Stimulated activated CD8-positive, alpha-beta memory T cell treated with anti-CD3 and anti-CD28 coated beads, Interleukin-7, amount 100 ng/mL, for 1 hour (primary cell): ENCODE data around the gene RAD51AP2.
"Not testable (repeated sequence)": the region's sequence is repeated elsewhere in the genome, so short reads cannot be mapped to it uniquely, and the experiment has no call there.

Experiments
- DNase-seq, 2 donors: peaks; one replicate each; pipeline ENCODE4 v3.0.0-alpha.2; 2020; ENCODE audit warnings: low read depth in 2 of 2

The RAD51AP2 gene

GRCh38 chr2:17518212-17519154 is at the start of gene RAD51AP2:
Gene RAD51AP2 (minus strand): TSS chr2:17518440. CDS start chr2:17518415, 25 bp downstream.
- DNase-seq = no peak

DNA sequence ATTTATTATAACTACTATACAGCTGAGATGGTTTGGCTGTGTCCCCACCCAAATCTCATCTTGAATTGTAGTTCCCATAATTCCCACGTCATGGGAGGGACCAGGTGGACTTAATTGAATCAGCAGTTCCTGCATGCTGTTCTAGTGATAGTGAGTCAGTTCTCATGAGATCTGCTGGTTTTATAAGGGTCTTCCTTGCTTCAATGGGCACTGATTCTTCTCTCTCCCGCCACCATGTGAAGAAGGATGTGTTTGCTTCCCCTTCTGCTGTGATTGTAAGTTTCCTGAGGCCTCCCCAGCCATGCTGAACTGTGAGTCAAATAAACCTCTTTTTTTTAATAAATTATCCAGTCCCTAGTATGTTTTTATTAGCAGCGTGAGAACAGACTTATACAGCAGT is 47.5 kb upstream of the RAD51AP2 start:
- DNase-seq = not testable (repeated sequence)

GRCh38 chr2:17558878-17559277 is 40.6 kb upstream of the RAD51AP2 start:
- DNase-seq = no peak

DNA sequence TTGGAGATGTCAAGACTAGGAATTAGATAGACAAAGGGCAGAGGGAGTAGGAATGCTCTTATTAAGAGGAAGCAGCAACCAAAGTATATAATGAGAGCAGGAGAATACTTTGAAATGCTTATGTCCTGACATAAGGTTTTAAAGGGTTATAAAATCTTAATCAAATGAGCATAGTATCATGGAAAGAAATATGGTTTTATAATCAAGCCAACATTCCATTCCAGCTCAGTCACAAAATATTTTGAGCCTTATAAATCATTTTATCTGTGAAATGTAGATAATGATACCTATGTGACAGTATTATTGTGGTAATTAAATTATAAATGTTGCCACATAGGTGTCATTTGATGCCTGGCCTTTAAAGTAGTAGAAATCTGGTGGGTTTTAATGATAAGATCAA is 39.8 kb upstream of the RAD51AP2 start:
- no peak for DNase-seq

GRCh38 chr2:17557596-17557995 is 39.4 kb upstream of the RAD51AP2 start:
- DNase-seq = no peak

GRCh38 chr2:17555150-17555549 is 36.9 kb upstream of the RAD51AP2 start:
- no peak for DNase-seq

DNA sequence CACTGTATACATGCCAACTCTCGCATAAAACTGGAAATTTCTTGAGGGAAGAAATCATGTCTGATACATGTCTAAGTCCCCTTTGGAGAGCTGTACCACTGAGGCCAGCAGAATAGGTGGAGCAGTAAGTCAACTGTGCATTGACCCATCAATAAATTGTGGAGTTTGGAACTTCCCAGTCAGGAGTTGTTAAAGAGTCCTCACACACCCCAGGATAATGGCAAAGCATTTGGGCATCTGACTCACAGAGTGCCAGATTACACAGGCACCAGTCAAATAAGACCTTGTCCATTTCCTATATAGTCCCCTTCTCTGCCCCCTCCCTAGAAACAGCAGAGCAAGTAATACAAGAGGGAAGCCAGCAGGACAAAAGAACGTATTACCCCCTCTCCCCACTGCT is 32.7 kb upstream of the RAD51AP2 start:
- DNase-seq = no peak

GRCh38 chr2:17547737-17548136 is 29.5 kb upstream of the RAD51AP2 start:
- no peak for DNase-seq

- no peak for DNase-seq
Observed at GRCh38 chr2:17547237-17547636, 29.0 kb upstream of the RAD51AP2 start.

DNA sequence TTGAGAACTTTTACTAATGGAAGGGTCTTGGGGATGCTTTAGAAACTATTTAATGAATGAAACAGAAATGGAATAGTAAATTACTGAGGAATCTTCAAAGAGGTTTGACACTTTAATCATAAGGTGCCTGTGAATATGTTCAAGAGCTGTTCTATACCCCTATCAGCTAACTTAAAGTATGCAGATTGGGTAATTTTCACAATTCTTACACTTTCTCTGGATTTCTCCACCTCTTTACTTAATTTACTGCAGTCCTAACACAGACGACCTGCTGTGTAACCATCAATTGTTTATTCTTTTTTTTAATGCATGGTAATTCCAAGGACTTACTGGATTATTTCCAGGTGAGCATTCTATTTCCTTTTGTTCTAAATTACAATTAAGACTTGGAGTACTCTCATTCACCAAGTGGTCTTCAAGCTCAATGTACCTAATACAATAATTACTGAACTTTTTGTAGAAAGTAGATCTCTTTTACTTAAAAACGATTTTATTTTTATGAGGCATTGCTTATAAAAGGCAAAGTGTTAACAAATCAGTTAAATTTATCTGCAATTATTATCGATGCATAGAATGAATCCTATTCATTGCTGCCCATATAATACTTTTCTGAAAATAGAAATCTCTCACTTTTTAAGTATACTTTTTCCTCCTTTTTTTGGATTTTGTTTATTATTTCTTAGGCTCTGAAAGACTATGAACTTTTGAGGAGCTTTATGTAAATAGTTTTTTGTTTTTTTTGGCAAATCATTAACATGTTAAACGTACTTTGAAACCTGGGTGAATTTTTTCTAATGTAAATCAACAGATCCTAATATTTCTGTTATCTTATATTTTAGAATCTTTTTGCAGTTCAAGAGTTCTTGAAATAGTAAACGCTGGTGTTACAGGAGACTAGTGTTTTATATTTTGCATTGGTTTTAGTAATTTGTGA is 27.7 kb upstream of the RAD51AP2 start:
- no peak for DNase-seq

DNA sequence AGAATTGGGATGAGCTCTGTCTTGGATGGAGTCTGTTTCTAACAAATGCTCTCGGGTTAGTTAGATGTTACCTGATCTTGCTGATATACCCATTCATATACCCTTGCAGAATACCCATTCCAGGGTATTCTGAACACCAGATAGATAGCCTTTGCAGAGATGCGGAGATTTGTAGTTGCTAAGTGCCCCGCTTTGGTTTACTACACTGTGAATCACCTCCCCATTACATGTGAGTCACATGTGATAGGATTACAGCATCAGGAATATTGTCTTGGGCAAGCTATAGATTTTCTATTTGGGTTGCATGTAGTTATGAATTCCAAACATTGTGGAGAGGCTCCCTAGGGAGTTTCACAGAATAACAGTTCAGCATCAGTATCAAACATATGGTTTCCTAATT is 26.0 kb upstream of the RAD51AP2 start:
- DNase-seq = no peak

DNA sequence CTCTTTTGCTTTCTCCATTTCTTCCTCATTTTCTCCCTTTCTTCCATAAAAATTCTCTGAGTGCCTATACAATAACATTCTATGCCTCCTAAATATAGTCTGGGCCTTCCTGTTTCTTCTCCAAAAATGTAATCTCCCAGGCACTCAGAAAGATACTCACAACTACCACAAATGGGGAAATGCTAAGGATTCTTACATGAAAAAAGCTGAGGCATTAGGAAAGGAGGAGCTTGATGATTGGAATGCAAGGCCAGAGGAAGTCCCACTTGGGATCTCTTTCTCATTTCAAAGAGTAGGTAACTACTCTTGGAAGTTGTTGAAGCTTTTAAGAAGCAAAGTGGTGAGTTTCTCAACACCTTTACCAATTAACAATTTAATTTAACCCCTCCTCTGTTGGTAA is 25.6 kb upstream of the RAD51AP2 start:
- DNase-seq = no peak

- DNase-seq = no peak
Observed at GRCh38 chr2:17543131-17543660, 25.0 kb upstream of the RAD51AP2 start.

GRCh38 chr2:17542471-17542870 is 24.2 kb upstream of the RAD51AP2 start:
- no peak for DNase-seq

DNA sequence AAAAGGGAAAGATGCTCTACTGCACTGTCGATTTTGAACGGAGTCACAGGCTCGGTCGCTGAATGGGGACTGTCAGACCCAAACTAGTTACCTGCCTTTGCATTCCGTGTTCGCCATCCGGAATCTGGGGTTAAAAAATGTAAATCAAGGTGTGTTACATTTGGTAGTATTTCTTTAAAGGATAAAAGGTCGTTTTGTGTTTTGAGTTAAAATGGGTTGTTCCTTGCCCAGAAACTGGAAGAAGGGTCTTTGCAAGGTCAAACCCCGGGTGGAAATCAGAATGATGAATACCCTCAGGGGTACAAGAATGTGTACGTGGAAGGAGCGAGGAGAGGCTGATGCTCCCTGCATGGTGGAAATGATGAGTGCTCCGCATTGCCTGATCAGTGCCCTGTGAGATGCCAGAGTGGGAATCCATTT is 23.3 kb upstream of the RAD51AP2 start:
- no peak for DNase-seq

DNA sequence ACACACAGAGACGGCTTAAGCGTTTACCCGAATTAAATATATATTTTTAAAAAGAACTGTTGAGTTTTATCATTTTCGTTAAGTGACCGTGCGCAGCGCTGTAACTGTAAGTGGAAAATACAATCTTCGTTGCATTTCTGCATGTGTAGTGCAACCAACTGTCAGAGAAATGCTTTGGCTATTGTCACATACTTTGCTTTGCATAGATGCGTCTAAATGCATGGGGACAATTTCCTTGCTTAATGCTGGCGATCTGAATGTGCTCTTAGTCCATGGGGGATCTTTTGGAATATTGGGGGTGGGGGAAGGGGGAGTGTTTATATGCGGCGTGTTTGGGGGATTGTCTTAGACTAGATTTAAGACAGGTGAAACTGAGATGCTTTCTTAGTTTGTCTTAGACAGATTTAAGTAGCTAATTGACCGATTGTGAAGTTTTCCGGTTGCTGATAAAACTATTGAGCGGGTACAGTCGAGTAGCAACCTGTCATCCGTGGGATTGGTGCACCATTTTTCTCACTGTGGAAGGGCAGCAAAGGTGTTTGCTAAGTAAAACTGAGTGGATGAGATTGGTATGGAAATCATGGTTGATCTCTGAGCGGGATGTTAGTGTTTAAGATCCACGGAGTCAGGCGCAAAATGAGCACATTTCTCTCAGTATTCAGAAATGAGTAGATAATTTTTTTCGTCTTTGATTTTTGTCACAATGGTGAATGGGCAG is 22.7 kb upstream of the RAD51AP2 start:
- DNase-seq = no peak

GRCh38 chr2:17540093-17540812 is 22.0 kb upstream of the RAD51AP2 start, which contains the start of gene VSNL1:
Gene VSNL1 (plus strand): TSS chr2:17540696. CDS start chr2:17592075, 51,379 bp downstream.
- DNase-seq = no peak

DNA sequence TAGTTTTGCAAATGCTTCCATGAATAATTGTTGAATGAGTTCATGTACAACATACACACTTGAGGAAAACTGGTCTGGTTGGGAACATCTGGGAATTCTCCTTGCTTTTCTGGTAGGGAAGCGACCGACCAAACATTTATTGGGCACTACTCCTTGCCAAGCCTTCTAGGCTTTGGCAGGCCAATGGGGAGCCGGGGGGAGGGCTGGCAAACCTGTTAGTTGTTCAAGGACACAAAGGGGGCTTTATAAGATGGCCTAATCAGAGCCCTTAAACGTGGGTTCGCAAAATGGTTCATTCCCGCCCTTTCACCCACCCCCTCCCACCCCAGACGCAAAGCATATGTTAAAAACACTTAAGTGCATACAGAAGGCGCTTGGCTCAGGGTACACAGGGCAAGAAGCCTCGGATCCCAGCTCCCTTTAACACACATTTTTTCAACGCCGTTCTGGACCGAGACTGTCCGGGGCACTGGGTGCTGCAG is 21.4 kb upstream of the RAD51AP2 start:
- no peak for DNase-seq

GRCh38 chr2:17538844-17539554 is 20.8 kb upstream of the RAD51AP2 start:
- DNase-seq = no peak
